ENCODE data around the gene ADAM10.

GRCh38 chr15:58678683-58679082 lies 70.8 kb downstream of the ADAM10 start:
- TF ChIP-seq POLR2A (IDR thresholded peaks at IDR 0.05) (no peak), CTCF (IDR thresholded peaks at IDR 0.05 in 4 of 5, conservative IDR thresholded peaks at IDR 0.05 in 1 of 5) (no peak)
